ENCODE results near the gene OPHN1.
"Not testable (repeated sequence)": the region's sequence is repeated elsewhere in the genome, so short reads cannot be mapped to it uniquely, and the experiment has no call there.

OPHN1 gene

GRCh38 chrX:68383540-68383939, 49.8 kb downstream of the OPHN1 start:
- Histone ChIP-seq H4K8ac (ENCODE audit: low read depth, low read length) (no peak overlapping the region), H2BK12ac (ENCODE audit: low read length) (no peak overlapping the region), H3K79me1 (ENCODE audit: low read depth, low read length) (no peaks in the 10 kb centered on the region), H3K4me3 (ENCODE audit: low read length in 2 of 2) (no peak overlapping the region), H3K27me3 (ENCODE audit: control insufficient read depth in 3 of 3, insufficient read depth in 3 of 3, low read depth in 1 of 3, low read length in 3 of 3) (no peaks in the 10 kb centered on the region), H3K18ac (ENCODE audit: low read length) (no peak overlapping the region), H3K23ac (ENCODE audit: low read depth, low read length, poor library complexity) (no peak overlapping the region), H3K36me3 (replicated peaks in 1 of 2; ENCODE audit: control insufficient read depth in 2 of 2, insufficient read depth in 2 of 2, low read length in 2 of 2) (no peaks in the 10 kb centered on the region), H3K4me1 (ENCODE audit: control insufficient read depth in 2 of 2, insufficient read depth in 1 of 2, low read depth in 1 of 2, low read length in 2 of 2) (no peaks in the 10 kb centered on the region), H3K4ac (ENCODE audit: low read length) (no peak overlapping the region), H4K91ac (ENCODE audit: low read depth, low read length, poor library complexity) (no peak overlapping the region), H2AK5ac (ENCODE audit: low read depth, low read length) (no peak overlapping the region), H2BK15ac (ENCODE audit: low read length) (no peak overlapping the region), H3K9ac (ENCODE audit: low read depth, low read length, poor library complexity) (no peak overlapping the region), H3K9me3 (replicated peaks in 1 of 2; ENCODE audit: control insufficient read depth in 2 of 2, insufficient read depth in 1 of 2, low read depth in 1 of 2, low read length in 2 of 2) (no peaks in the 10 kb centered on the region), H2BK120ac (ENCODE audit: low read depth, low read length) (no peak overlapping the region), H3K4me2 (ENCODE audit: insufficient read depth, low read length, poor library complexity, severe bottlenecking) (no peak overlapping the region), H2AFZ (ENCODE audit: low read length) (no peak overlapping the region), H3K27ac (replicated peaks; ENCODE audit: low read length) (no peak overlapping the region), H2BK5ac (ENCODE audit: low read length) (no peak overlapping the region), H3K14ac (ENCODE audit: low read length) (no peak overlapping the region)
- WGBS, 2 donors (ENCODE audit: extremely low coverage in 2 of 2, insufficient read length in 2 of 2, insufficient replicate concordance in 1 of 2) = no CpG with 5 or more reads among the region's 5 CpGs
- no peak for DNase-seq (ENCODE audit: low spot score)

- not testable (repeated sequence) for H3K79me1 ChIP-seq (ENCODE audit: low read depth, low read length); H3K9me3 ChIP-seq (replicated peaks in 1 of 2; ENCODE audit: control insufficient read depth in 2 of 2, insufficient read depth in 1 of 2, low read depth in 1 of 2, low read length in 2 of 2); H3K4me2 ChIP-seq (ENCODE audit: insufficient read depth, low read length, poor library complexity, severe bottlenecking)
Measured at GRCh38 chrX:68377579-68377978, 55.7 kb downstream of the OPHN1 start.

GRCh38 chrX:68376373-68376772, 56.9 kb downstream of the OPHN1 start:
- no peak overlapping the region for H2AFZ ChIP-seq (ENCODE audit: low read length)
- no peak overlapping the region for H3K18ac ChIP-seq (ENCODE audit: low read length)
- no peaks in the 10 kb centered on the region for H3K36me3 ChIP-seq (replicated peaks in 1 of 2; ENCODE audit: control insufficient read depth in 2 of 2, insufficient read depth in 2 of 2, low read length in 2 of 2)
- no peak overlapping the region for H3K4ac ChIP-seq (ENCODE audit: low read length)
- no peak overlapping the region for H2BK12ac ChIP-seq (ENCODE audit: low read length)
- no peak overlapping the region for H3K23ac ChIP-seq (ENCODE audit: low read depth, low read length, poor library complexity)
- H2AK5ac ChIP-seq (ENCODE audit: low read depth, low read length) = no peak overlapping the region
- no peaks in the 10 kb centered on the region for H3K9me3 ChIP-seq (replicated peaks in 1 of 2; ENCODE audit: control insufficient read depth in 2 of 2, insufficient read depth in 1 of 2, low read depth in 1 of 2, low read length in 2 of 2)
- no peaks in the 10 kb centered on the region for H3K27me3 ChIP-seq (ENCODE audit: control insufficient read depth in 3 of 3, insufficient read depth in 3 of 3, low read depth in 1 of 3, low read length in 3 of 3)
- no peak overlapping the region for H4K8ac ChIP-seq (ENCODE audit: low read depth, low read length)
- H4K91ac ChIP-seq (ENCODE audit: low read depth, low read length, poor library complexity) = no peak overlapping the region
- no peak overlapping the region for H3K14ac ChIP-seq (ENCODE audit: low read length)
- no peaks in the 10 kb centered on the region for H3K4me1 ChIP-seq (ENCODE audit: control insufficient read depth in 2 of 2, insufficient read depth in 1 of 2, low read depth in 1 of 2, low read length in 2 of 2)
- no peak overlapping the region for H2BK5ac ChIP-seq (ENCODE audit: low read length)
- no peak for DNase-seq (ENCODE audit: low spot score)
- H2BK120ac ChIP-seq (ENCODE audit: low read depth, low read length) = no peak overlapping the region
- H3K27ac ChIP-seq (replicated peaks; ENCODE audit: low read length) = no peak overlapping the region
- no peaks in the 10 kb centered on the region for H3K79me1 ChIP-seq (ENCODE audit: low read depth, low read length)
- no peak overlapping the region for H3K4me3 ChIP-seq (ENCODE audit: low read length in 2 of 2)
- no peak overlapping the region for H3K4me2 ChIP-seq (ENCODE audit: insufficient read depth, low read length, poor library complexity, severe bottlenecking)
- H3K9ac ChIP-seq (ENCODE audit: low read depth, low read length, poor library complexity) = no peak overlapping the region
- H2BK15ac ChIP-seq (ENCODE audit: low read length) = no peak overlapping the region

More at GRCh38 chrX:68377579-68377978, 55.7 kb downstream of the OPHN1 start:
- H2BK120ac ChIP-seq (ENCODE audit: low read depth, low read length); H2BK5ac ChIP-seq (ENCODE audit: low read length); H4K8ac ChIP-seq (ENCODE audit: low read depth, low read length); H2AK5ac ChIP-seq (ENCODE audit: low read depth, low read length); H3K14ac ChIP-seq (ENCODE audit: low read length); H2BK15ac ChIP-seq (ENCODE audit: low read length); H3K27ac ChIP-seq (replicated peaks; ENCODE audit: low read length); H3K36me3 ChIP-seq (replicated peaks in 1 of 2; ENCODE audit: control insufficient read depth in 2 of 2, insufficient read depth in 2 of 2, low read length in 2 of 2); H3K4me3 ChIP-seq (ENCODE audit: low read length in 2 of 2); H2BK12ac ChIP-seq (ENCODE audit: low read length); DNase-seq (ENCODE audit: low spot score); H3K27me3 ChIP-seq (ENCODE audit: control insufficient read depth in 3 of 3, insufficient read depth in 3 of 3, low read depth in 1 of 3, low read length in 3 of 3); H2AFZ ChIP-seq (ENCODE audit: low read length); H3K4ac ChIP-seq (ENCODE audit: low read length); H3K9ac ChIP-seq (ENCODE audit: low read depth, low read length, poor library complexity); H4K91ac ChIP-seq (ENCODE audit: low read depth, low read length, poor library complexity); H3K18ac ChIP-seq (ENCODE audit: low read length); H3K4me1 ChIP-seq (ENCODE audit: control insufficient read depth in 2 of 2, insufficient read depth in 1 of 2, low read depth in 1 of 2, low read length in 2 of 2); H3K23ac ChIP-seq (ENCODE audit: low read depth, low read length, poor library complexity): not testable (repeated sequence)
- WGBS, 2 donors (ENCODE audit: extremely low coverage in 2 of 2, insufficient read length in 2 of 2, insufficient replicate concordance in 1 of 2) = no CpG with 5 or more reads among the region's 5 CpGs

GRCh38 chrX:68375803-68376202, 57.5 kb downstream of the OPHN1 start:
- H2AFZ ChIP-seq (ENCODE audit: low read length) = no peak overlapping the region
- H3K18ac ChIP-seq (ENCODE audit: low read length) = no peak overlapping the region
- no peak overlapping the region for H2AK5ac ChIP-seq (ENCODE audit: low read depth, low read length)
- H3K9ac ChIP-seq (ENCODE audit: low read depth, low read length, poor library complexity) = no peak overlapping the region
- no peak overlapping the region for H3K14ac ChIP-seq (ENCODE audit: low read length)
- H2BK12ac ChIP-seq (ENCODE audit: low read length) = no peak overlapping the region
- no peaks in the 10 kb centered on the region for H3K79me1 ChIP-seq (ENCODE audit: low read depth, low read length)
- H3K9me3 ChIP-seq (replicated peaks in 1 of 2; ENCODE audit: control insufficient read depth in 2 of 2, insufficient read depth in 1 of 2, low read depth in 1 of 2, low read length in 2 of 2) = no peaks in the 10 kb centered on the region
- no peak overlapping the region for H2BK5ac ChIP-seq (ENCODE audit: low read length)
- no peak overlapping the region for H3K4me3 ChIP-seq (ENCODE audit: low read length in 2 of 2)
- H2BK120ac ChIP-seq (ENCODE audit: low read depth, low read length) = no peak overlapping the region
- H4K8ac ChIP-seq (ENCODE audit: low read depth, low read length) = no peak overlapping the region
- no peak overlapping the region for H3K4me2 ChIP-seq (ENCODE audit: insufficient read depth, low read length, poor library complexity, severe bottlenecking)
- H3K27ac ChIP-seq (replicated peaks; ENCODE audit: low read length) = no peak overlapping the region
- no peaks in the 10 kb centered on the region for H3K4me1 ChIP-seq (ENCODE audit: control insufficient read depth in 2 of 2, insufficient read depth in 1 of 2, low read depth in 1 of 2, low read length in 2 of 2)
- WGBS, 2 donors (ENCODE audit: extremely low coverage in 2 of 2, insufficient read length in 2 of 2, insufficient replicate concordance in 1 of 2) = no CpG with 5 or more reads among the region's 2 CpGs
- H3K4ac ChIP-seq (ENCODE audit: low read length) = no peak overlapping the region
- H3K36me3 ChIP-seq (replicated peaks in 1 of 2; ENCODE audit: control insufficient read depth in 2 of 2, insufficient read depth in 2 of 2, low read length in 2 of 2) = no peaks in the 10 kb centered on the region
- no peaks in the 10 kb centered on the region for H3K27me3 ChIP-seq (ENCODE audit: control insufficient read depth in 3 of 3, insufficient read depth in 3 of 3, low read depth in 1 of 3, low read length in 3 of 3)
- no peak overlapping the region for H2BK15ac ChIP-seq (ENCODE audit: low read length)
- no peak overlapping the region for H3K23ac ChIP-seq (ENCODE audit: low read depth, low read length, poor library complexity)
- no peak for DNase-seq (ENCODE audit: low spot score)
- no peak overlapping the region for H4K91ac ChIP-seq (ENCODE audit: low read depth, low read length, poor library complexity)
